NCI-H2196 (cell line): ENCODE measurements around the gene HMGXB3.
A peak's percentile ranks its signal among the peaks of the same experiment; 100 is the strongest.

Experiments
- DNase-seq: peaks from one replicate; lab custom pipeline; 2025; ENCODE audit not compliant: unreplicated experiment; lab: John Stamatoyannopoulos, UW

HMGXB3 gene

GRCh38 chr5:150065886-150066285 is 65.3 kb downstream of the HMGXB3 start:
- DNase-seq: no peak

DNA sequence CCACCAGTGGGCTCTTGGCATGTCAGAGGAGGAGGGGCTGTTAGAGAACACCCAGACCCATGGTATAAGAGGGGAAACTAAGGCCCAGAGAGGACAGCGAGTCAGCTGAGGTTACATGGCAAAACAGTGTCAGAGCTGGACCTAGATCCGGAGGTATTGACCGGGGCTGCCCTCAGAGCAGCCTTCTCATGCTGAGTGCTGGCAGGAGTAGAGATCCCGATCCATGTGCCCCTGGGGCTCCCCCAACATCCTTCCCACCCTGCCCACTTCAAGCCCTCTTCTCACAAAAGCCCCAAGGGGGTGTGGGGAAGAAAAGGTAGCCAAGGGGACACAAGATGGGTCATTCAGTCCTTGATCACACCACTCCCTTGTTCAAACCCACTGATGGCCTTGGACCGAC is 65.9 kb downstream of the HMGXB3 start:
- no peak for DNase-seq

GRCh38 chr5:150066901-150067396 is 66.4 kb downstream of the HMGXB3 start:
- no peak for DNase-seq

DNA sequence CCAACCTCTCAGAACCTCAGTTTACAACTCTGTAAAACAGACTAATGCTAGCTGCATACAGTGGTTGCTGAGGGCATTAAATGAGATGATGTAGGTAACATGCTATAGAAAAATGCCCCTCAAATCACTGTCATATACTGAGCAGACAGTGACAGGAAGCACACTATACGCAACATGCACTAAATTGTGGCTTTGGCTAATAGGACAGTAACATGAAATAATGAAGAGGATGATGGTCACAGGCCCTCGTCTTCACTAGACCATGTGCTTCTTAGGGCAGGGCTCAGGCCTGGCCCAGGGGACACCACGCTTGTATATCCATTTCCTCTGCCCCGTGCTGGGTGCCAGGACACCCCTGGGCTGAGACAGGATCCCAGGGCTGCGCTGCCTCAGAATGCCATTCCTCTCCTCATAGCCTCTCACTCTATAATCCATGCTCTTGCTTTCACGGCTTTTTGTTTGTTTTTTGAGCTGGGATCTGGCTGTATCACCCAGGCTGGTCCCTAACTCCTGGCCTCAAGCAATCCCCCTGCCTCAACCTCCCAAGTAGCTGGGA is 66.9 kb downstream of the HMGXB3 start:
- DNase-seq: no peak

DNA sequence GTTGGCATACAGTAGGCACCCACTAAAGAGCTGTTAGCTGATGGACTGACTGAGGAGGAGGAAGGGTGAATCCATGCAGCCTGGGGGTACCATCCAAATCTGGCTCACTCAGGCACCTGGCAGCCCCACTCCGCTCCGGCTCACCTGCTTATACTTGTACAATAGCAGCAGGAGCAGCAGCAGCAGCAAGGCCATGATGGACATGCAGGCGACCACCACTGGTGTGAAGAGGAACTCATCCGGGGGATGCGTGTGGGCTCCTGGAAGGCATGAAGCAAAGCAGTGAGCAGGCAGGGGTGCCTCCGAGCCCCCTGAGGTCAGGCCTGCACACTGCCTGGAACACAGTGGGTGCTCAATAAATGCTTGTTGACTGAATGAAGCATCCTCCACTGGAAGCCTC is 67.5 kb downstream of the HMGXB3 start:
- DNase-seq: no peak

- DNase-seq: peak; percentile 46
Observed at GRCh38 chr5:150068472-150068871, 67.9 kb downstream of the HMGXB3 start.

GRCh38 chr5:150068961-150069645 is 68.6 kb downstream of the HMGXB3 start:
- no peak for DNase-seq

DNA sequence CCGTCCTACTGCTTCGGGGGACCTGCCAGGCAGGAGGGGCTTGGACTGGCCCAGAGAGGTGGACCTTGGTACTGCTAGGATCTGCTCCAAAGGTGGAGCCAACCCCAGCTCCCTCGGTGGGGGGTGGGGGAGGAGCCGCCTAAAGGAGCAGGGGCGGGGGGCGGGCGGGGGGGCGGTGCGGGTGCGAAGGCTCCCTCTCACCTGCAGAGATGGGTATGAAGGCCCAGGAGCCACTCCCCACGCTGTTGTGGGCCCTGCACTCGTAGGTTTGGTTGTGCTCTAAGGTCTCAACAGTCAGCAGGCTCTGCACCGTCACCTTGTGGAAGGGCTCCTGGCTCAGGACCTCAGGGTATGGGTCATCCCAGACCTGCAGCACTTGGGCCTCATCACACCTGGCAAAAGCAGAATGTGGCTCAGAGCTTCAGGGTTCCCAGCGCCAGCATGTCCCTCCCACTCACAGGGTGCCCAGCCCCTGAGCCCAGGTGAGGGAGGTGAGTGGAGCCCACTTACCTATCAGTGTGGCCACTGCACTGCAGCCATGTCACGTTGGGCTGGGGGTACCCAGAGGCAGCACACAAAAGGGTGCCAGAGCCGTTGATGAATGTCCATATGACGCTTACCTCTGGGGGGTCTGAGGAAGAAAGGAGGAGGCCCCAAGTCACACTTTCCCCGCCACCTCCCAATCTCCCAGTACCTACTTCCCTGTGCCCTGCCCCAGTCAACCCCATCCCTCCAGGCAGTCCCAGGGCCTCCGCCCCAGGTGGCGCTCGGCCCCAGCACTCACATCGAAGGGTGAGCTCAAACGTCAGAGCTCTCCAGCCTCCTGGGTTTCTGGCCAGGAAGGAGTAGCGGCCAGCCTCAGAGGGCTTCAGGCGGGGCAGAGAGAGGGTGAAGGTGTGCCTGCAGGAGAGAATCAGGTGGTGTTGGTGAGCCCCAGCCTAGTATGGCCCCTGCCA is 69.4 kb downstream of the HMGXB3 start:
- DNase-seq: no peak

DNA sequence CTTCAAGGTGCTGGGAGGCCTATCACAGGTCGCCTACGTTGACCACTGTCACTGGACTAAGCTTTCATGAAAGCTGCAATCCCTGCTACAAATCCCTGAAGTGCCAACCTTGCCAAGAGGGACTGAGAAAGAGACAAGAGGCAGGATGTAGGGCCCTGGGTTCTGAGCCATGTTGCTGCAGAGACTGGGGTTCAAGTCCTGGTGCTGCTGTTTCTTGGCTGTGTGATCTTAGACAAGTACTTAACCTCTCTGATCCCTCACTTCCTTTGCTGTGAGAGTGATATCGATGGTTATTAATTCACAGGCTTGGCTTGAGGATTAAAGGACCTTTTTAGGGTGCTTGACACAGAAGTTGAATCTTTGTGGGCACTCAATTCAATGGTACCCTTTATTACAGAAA is 70.3 kb downstream of the HMGXB3 start:
- no peak for DNase-seq

GRCh38 chr5:150073086-150073625 is 72.6 kb downstream of the HMGXB3 start:
- DNase-seq: no peak

- DNase-seq: no peak
Observed at GRCh38 chr5:150073677-150074076, 73.1 kb downstream of the HMGXB3 start.

DNA sequence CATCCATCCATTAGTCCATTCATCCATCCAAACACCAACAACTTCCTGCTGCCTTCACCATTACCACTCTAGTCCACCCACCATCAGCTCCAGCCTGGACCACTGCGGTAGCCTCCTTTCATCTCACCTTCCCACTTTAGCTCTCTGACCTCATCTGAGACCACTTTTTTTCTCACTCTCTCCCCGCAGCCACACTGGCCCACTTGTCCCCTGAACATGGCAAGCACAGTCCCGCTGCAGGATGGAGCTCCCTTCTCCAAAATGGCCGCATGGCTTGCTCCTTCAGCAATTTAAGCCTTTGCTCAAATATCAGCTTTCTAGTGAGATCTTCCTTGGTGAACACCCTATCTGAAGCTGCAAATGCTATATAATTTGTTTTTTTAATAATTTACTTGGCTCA is 74.7 kb downstream of the HMGXB3 start:
- DNase-seq: no peak

- DNase-seq: no peak
Observed at GRCh38 chr5:150075806-150076205, 75.3 kb downstream of the HMGXB3 start.

DNA sequence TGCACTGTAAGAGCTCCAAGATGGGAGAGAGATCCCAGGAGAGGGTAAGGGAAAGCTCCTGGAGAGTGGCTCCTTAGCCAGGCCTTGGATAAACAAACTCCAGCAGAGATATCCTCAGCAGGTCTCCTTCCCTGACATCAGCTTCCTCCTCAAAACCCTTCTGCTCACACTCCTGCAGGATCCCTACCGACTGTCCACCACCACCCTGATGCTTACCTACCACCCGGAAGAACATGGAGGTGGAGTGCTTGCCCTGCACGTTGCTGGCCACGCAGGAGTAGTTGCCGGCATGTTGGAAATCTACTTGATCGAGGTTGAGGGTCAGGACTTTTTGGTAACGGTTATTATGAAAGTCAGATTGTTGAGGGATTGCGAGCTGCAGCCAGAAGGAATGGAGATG is 76.5 kb downstream of the HMGXB3 start:
- no peak for DNase-seq

GRCh38 chr5:150077996-150078801 is 77.7 kb downstream of the HMGXB3 start:
- DNase-seq: no peak

DNA sequence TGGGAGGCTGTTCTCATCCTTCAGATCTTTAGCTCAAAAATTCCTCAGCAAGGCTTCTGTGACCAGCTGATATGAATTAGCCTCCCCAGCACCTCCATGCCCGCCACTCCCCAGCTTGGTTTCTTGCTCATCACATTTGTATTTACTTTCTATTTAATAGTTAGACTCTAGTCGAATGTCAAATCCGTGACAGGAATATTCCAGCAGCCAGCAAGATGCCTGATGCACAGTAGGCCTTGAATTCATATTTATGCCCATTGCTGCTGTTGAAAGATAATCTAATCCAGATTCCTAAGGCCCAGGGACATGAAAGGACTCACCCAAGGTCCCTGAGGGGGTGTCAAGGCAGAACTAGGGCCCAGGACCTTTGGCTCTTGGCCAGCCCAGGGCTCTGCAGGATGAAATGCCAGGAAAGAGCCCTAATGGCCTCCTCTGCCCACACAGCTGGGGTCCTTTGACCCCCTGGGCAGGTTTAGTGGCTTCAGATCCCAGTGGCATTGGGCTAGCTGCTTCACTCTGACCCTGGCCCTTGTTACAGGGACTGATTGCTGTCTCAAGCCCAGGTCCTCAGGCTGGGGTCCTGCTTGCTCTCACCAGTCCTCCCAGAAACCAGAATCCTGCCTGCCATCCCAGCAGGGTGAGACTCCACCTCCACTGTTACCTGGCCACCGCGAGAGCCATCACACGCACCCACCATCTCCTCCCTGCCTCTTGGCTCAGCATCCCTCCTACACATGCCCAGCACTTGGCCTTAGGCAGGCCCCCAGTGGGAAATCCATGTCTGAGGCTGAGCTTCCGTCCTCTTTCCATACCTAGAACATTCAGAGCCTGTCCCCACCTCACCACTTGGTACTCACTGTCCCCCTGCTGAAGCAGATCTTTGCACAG is 78.5 kb downstream of the HMGXB3 start:
- DNase-seq: no peak

DNA sequence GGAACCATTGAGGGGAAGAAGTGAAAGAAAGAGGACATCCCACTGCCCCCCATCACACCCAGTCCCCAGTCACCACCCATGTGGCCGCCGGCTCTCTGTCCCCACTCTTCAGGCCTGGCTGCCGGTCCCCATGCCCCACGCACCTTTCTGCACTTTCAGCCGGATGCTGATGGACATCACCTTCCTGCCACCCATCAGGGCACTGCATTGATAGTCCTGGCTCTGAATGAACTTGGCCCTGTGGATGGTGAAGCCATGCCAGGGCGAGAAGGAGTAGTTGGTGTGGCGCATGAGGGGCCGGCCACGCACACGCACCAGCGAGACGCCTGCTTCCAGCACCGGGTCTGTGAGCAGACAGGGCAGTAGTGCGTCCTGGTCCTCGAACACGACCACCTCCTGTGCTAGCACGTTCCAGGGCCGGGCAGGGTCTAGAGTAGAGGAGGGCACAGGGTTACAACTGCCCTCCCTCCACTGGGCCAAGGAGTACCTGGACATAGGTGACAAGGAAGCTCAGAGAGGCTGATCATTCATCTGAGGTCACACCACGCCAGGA is 79.4 kb downstream of the HMGXB3 start:
- no peak for DNase-seq

DNA sequence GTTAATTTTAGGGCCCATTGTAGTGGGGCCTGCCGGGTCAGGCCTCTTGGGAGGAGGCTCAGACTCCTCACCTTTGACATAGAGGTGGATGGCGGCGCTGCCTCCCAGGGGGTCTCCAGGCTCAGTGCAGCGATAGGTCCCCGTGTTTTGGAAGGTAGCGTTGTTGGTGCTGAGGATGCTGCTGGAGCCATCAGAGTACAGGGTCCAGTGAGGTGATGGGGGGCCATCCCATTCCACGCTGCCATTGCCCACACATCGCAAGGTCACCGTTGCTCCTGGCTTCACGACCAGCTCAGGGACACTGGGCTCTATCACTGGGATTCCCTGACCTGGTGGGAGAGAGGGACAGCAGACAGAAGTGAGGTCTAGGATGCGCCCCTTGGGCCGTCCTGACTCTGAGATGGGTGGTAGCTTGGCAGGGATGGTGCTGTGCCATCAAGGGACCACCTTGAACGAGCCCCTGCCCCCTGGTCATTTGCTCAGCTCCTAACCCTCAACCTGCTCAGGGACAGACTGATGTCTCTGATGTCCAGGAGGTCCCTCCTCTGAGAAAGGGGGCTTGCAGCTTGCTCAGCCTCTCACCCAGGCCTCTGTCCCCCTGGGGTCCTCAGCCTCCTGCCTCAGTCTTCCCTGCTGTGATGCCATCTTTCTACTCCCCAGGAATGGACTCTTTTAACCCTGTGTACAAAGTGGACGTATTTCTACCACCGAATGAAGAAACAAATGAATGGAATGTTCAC is 80.3 kb downstream of the HMGXB3 start:
- DNase-seq: no peak
